SKM-1 (cell line): ENCODE results near the gene MUC5B.
"Not testable (repeated sequence)": the region's sequence is repeated elsewhere in the genome, so short reads cannot be mapped to it uniquely, and the experiment has no call there.

Experiments
- DNase-seq: peaks from one replicate; lab custom pipeline; 2025; ENCODE audit not compliant: unreplicated experiment; lab: John Stamatoyannopoulos, UW

Gene MUC5B

GRCh38 chr11:1242751-1243150 is 19.9 kb downstream of the MUC5B start:
- DNase-seq = not testable (repeated sequence)

GRCh38 chr11:1243521-1243920 is 20.7 kb downstream of the MUC5B start:
- not testable (repeated sequence) for DNase-seq

GRCh38 chr11:1244557-1244956 is 21.7 kb downstream of the MUC5B start:
- not testable (repeated sequence) for DNase-seq

GRCh38 chr11:1245717-1246116 is 22.9 kb downstream of the MUC5B start:
- not testable (repeated sequence) for DNase-seq

- DNase-seq = not testable (repeated sequence)
Observed at GRCh38 chr11:1246301-1246700, 23.4 kb downstream of the MUC5B start.

- DNase-seq = not testable (repeated sequence)
Observed at GRCh38 chr11:1247026-1247425, 24.2 kb downstream of the MUC5B start.

GRCh38 chr11:1248951-1249350 is 26.1 kb downstream of the MUC5B start:
- not testable (repeated sequence) for DNase-seq

- DNase-seq = not testable (repeated sequence)
Observed at GRCh38 chr11:1250411-1250810, 27.5 kb downstream of the MUC5B start.

- DNase-seq = no peak
Observed at GRCh38 chr11:1251236-1251770, 28.4 kb downstream of the MUC5B start.

GRCh38 chr11:1252371-1253102 is 29.7 kb downstream of the MUC5B start:
- DNase-seq = no peak

- DNase-seq = no peak
Observed at GRCh38 chr11:1253103-1253485, 30.2 kb downstream of the MUC5B start.

- DNase-seq = no peak
Observed at GRCh38 chr11:1254086-1254648, 31.3 kb downstream of the MUC5B start.

GRCh38 chr11:1254733-1255132 is 31.9 kb downstream of the MUC5B start:
- no peak for DNase-seq

- no peak for DNase-seq
Observed at GRCh38 chr11:1255151-1255550, 32.3 kb downstream of the MUC5B start.

GRCh38 chr11:1256257-1257045 is 33.6 kb downstream of the MUC5B start:
- no peak for DNase-seq

GRCh38 chr11:1257366-1257765 is 34.5 kb downstream of the MUC5B start:
- DNase-seq = no peak

GRCh38 chr11:1257916-1258315 is 35.0 kb downstream of the MUC5B start:
- DNase-seq = no peak

GRCh38 chr11:1258401-1259075 is 35.7 kb downstream of the MUC5B start:
- DNase-seq = no peak

GRCh38 chr11:1259076-1259461 is 36.2 kb downstream of the MUC5B start:
- DNase-seq = no peak

GRCh38 chr11:1259561-1259960 is 36.7 kb downstream of the MUC5B start:
- DNase-seq = no peak

- DNase-seq = no peak
Observed at GRCh38 chr11:1260023-1260501, 37.2 kb downstream of the MUC5B start.
